Stomach (tissue), 4 donors: Measurements from ENCODE around the gene AVPR2.

Experiments used
- EP300 ChIP-seq: sonication (generic); formaldehyde crosslinking; IDR thresholded peaks from one replicate; pipeline ENCODE4 v1.6.1; 2017; ENCODE audit warnings: antibody characterized with exemption
- POLR2A ChIP-seq, 4 donors: fragments of 450-650 bp; IDR thresholded peaks; one replicate each; pipeline ENCODE4 v1.6.1; 2016; ENCODE audit warnings: antibody characterized with exemption in 4 of 4, control low read depth in 2 of 4, mild to moderate bottlenecking in 1 of 4, moderate library complexity in 1 of 4
- POLR2AphosphoS5 ChIP-seq, 3 donors: sonication (generic); formaldehyde crosslinking; IDR thresholded peaks; one replicate each; pipeline ENCODE4 v1.6.1; 2016; ENCODE audit warnings: antibody characterized with exemption in 3 of 3
- TF ChIP-seq, protein P1 (sequence below), 7 experiments: fragments of 450-650 bp in 4 of 7; fragments of 200-600 bp in 3 of 7; sonication (generic) in 3 of 7; IDR thresholded peaks; one replicate each; pipeline ENCODE4 v1.5.1; 2016 to 2019; ENCODE audit warnings: antibody characterized with exemption in 7 of 7, control low read depth in 2 of 7, mild to moderate bottlenecking in 1 of 7

DNA sequence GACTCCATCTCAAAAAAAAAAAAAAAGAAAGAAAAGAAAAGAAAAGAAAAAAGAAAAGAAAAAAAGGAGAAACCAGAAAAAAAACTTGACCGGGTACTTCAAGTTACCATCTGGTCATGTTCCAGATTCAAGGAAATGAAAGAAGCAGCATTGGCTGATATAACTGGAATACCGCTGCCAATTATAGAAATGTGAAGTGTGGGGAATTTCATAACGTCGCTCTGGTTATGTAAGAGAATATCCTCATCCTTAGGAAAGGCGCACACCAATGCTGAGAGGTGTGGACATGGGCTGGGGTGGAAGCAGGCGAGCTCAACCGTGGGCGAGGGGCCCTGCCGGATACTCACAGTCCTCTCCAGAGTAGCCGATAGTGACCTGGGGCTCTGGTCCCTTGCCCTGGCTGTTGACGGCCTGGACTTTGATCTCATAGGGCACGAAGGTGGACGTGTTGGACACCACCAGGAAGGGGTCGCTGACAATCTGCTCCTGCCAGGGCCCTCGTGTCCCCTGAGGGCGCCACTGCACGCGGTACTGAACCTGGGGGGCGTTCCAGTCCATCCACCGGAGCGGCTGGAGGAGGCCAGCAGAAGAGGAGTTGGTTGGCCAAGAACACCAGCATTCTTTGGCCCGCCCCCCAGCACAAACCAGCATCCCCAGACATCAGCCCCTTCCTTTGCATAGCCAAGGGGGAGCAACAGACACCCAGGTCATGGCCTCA lies 38.0 kb upstream of the AVPR2 start:
- TF ChIP-seq EP300 = no peak
- TF ChIP-seq POLR2A (IDR thresholded peaks at IDR 0.05) = no peak
- TF ChIP-seq, protein P1, sequence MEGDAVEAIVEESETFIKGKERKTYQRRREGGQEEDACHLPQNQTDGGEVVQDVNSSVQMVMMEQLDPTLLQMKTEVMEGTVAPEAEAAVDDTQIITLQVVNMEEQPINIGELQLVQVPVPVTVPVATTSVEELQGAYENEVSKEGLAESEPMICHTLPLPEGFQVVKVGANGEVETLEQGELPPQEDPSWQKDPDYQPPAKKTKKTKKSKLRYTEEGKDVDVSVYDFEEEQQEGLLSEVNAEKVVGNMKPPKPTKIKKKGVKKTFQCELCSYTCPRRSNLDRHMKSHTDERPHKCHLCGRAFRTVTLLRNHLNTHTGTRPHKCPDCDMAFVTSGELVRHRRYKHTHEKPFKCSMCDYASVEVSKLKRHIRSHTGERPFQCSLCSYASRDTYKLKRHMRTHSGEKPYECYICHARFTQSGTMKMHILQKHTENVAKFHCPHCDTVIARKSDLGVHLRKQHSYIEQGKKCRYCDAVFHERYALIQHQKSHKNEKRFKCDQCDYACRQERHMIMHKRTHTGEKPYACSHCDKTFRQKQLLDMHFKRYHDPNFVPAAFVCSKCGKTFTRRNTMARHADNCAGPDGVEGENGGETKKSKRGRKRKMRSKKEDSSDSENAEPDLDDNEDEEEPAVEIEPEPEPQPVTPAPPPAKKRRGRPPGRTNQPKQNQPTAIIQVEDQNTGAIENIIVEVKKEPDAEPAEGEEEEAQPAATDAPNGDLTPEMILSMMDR (IDR thresholded peaks at IDR 0.05) = no peak
- no peak for TF ChIP-seq POLR2AphosphoS5 (IDR thresholded peaks at IDR 0.05)
